GM21723 (cell line): ENCODE measurements around the gene C2CD2.

Experiments used
- ATAC-seq: cut with Tn5 transposase; IDR thresholded peaks from one replicate; pipeline ENCODE4 v1.9.1; 2021; ENCODE audit warnings: mild to moderate bottlenecking, moderate library complexity; ENCODE audit not compliant: unreplicated experiment

C2CD2 gene

DNA sequence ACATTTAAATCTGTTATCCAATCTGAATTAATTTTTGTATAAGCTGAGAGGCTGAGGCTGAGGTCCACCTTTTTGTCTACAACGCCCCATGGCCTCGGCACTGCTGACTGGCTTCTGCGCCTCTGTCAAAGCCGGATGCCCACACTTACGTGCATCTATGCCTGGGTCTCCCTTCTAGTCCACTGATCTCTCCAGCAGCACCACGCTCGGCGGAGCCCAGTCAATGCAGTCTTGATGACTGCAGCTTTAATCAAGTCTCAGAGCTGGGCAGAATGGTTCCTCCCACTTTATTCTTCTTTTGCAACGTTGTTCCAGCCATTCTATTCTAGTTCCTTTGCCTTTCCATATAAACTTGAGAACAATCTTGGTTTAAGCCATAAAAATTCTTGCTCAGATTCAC, 84.0 kb downstream of the C2CD2 start:
- no peak for ATAC-seq

DNA sequence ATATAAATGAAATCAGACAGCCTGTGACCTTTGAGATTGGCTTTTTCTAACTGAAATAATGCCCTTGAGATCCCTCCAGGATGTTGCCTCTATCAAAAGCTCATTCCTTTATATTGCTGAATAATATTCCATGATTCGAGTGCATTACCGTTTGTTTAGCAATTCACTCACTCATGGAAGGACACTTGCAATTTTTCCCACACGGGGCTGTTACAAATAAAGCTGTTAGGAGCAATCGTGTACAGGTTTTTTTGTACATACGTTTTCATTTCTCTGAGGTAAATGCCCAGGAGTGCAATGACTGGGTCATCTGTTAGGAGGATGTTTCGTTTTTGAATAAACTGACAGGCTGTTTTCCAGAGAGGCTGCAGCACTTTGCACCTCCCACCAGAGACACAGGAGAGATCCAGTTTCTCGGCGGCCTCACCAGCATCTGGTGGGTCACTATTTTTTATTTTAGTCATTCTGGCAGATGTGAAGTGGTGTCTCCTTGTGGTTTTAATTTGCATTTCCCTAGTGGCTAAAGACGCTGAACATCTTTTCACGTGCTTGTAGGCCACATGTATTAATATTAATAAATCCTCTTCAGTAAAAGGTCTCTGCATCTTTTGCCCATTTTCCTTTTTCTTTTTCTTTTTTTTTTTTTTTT, 85.6 kb downstream of the C2CD2 start:
- ATAC-seq, result peak; percentile 50

DNA sequence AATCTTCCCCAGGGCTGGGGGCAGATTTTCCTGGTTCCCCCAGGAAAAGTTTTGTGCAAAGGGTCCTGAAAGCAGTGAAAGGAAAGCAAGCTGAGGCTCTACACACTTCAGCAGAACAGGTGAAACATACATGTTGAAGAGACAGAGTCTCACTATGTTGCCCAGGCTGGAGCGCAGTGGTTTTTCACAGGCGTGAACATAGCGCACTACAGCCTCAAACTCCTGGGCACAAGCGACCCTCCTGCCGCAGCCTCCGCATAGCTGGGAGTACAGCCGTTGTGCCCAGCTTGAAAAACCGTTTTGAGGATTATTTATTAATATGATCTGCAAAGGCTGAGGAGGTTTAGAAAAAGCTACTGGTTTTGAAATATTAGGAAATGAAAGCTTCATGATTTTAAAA, 86.5 kb downstream of the C2CD2 start:
- ATAC-seq, result no peak

DNA sequence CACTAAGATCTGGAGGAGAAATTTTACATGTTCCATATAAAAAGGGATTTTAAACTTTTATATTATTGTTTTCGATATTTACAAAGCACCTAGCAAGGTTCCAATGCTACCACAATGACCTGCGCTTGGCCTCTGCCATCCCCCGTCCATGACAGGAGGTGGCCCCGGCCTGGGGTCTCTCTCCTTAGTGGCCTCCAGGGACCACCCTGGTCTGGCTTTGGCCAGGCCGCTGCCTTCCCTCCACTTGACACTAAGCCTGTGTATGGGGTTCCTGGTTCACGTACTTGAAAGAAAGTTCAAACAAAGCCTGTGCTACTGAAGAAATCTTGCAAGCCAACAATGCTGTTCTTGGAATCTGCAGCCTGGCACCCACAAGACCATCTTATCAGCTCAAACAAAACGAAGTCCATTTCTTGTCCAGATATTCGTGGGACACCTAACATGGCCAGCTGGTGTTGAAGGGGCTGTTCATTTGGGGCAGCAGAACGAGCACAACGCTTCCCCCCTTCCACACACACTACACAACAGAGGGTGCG, 87.5 kb downstream of the C2CD2 start:
- no peak for ATAC-seq

DNA sequence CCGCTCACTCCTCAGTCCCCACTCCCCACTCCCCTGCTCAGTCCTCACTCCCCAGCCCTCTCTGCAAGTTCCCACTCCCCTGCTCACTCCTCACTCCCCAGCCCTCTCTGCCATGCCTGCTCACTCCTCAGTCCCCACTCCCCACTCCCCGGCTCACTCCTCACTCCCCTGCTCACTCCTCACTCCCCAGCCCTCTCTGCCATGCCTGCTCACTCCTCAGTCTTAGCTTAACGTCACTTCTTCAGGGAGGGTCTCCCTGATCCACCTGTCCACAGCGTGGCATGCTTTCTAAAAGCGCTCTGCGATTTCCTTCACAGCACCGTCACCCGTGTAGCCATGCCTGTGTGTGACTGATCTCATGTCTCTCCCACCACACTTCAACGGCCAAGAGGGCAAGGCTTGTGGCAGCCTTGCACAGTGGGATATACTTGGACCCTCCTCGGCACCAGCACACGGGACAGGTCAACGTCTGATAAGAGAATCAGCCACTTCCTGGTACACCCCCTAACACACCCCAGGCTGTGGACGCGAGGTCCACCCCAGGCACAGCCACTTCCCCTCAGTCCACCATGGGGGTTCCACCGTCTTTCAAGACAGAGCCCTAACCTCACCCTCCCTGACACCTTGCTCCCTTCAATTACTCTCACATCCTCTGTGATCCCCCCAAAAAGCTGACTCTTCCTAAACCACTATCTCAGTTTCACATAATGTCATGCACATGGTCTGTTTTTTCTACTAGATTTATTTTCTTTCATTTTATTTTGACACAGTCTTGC, 88.6 kb downstream of the C2CD2 start:
- peak; percentile 71 for ATAC-seq

DNA sequence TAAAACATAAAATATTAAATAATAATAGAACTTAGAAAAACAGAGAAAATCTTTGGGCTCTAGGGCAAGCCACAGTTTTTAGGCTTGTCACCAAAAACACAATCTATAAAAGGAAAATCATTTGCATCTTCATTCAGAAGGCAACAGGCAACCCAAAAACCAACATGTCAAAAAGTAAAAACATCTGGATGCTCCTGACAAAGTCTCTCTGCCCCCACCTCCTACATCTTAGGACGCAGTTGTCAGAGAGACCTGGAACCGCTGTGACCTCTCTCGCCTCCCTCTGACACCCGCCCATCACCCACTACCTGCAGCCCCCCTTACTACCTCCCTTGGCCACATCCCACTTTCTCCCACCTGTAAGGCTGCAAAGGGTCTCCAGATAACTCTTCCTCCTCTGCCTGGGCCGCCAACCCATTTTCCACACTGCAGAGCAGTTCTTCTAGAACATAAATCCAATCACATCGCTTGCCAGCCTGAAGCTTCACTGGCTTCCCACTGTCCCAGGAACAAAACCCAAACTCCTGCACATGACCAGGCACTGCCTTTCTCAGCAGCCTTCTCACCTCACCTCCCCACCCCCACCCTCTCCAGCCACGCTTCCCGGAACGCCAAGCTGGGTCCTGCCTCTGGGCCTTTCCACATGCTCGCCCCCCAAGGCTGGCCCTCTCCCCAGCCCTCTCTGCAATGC, 89.4 kb downstream of the C2CD2 start:
- ATAC-seq, result no peak

DNA sequence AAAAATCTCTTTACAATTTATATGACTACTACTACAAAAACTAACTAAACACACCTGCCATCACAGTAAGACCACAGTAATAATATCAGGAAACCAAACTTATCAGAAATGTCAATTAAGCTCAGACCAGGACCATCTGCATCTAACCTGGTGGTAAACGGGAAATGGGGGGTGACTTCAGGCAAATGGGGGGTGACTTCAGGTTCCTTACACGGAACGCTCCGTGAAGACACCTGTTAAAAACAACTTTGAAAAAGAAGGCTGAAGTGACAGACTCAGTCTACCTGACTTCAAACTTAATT, 90.4 kb downstream of the C2CD2 start:
- ATAC-seq, result no peak

DNA sequence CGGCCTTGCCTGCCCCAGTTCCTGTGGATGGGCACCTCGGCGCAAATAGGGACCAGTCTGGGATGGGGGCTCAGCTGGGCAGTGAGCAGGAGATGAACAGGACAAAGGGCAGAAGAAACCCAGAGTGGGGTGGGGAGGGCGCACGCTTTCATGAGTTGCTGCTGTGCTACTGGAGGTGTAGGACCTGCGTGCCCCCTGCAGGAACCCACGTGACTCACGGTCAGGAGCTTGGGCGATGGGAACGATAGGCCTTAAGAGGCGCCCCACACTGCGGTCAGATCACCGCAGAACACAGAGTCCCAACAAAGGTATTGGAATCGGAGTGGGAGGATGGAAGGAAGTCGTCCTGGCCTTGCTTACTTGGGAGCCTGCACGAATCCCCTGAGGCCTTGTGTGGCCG, 91.8 kb downstream of the C2CD2 start:
- no peak for ATAC-seq

DNA sequence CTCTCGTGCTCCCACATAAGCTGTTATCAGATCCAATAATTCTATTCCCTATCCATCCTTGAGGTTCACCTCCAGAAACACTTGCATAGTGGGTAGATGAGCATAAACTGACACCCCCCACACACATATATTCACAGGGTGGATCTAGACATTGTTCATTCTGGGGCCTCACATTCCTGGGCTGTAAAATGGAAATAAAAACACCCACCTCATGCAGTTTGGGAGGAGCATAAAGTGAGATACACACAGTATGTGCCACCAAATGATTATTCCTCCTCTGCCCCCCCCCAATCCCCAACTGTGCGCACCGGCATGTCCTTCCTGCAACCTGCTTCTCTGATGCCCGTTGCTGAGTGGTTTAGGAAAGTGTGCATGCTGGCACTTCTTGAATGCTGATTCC, 92.6 kb downstream of the C2CD2 start:
- ATAC-seq, result no peak

DNA sequence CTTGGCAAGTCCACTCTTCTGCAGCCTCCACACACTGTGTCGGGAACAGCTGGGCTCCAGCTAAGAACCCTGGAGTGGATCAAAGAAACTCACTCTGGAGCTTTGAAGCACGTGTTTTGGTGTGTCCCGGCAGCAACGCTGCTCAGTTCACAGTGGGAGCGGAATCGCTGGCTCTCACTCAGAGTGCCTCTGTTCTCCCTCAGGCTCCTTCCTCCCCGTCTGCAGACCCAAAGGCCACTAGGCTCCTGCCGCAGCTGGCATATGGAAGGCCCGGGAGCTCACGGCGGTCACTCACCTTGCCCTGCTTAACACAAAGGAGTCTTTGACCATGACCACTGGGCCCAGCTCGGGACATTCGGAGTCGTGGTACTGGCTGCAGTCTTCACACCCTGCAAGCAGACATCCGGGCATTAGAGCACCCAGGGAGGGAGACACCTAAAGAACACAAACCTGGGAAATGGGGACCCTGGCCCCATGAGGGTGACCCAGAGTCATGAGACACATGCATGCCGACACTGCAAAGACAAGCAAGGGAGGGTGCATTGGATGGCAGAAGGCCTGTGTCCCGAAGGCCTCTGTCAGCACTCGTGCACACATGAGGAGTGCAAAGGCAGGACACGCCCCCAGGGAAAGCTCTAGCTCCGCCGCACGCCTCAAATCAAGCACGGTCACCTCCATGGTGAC, 94.4 kb downstream of the C2CD2 start:
- no peak for ATAC-seq

DNA sequence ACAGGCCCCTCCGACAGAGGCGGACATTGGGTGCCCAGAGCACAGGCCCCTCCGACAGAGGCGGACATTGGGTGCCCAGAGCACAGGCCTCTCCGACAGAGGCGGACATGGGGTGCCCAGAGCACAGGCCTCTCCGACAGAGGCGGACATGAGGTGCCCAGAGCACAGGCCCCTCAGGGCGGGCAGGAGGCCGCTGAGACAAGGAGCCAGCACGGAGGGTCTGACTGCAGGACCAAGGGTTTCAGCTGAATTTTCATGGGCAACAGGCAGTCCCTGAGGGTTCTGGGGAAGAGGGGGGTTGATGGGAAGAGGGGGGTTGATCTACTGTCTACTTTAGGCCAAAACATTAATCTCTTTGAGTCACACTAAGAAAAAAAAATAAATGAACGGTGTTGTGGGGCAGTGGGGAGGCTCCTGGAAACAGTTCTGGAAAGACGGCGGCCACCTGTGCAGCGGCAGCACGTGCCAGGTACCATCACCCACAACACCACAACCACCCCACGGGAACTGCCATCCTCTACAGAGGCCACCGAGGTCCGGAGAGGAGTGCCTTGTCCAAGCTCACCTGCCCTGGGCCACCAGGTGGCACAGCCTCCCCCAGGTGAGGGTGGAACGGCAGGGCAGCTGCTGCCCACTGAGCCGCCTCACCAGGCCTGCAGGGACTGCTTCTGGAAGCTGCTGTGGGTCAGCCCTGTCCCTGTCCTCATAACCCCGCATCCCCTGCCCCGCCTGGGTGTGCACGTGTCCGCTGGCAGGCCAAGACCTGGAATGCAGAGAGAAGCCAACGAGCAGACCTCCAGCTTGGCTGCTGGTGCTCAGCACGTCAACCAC, 95.1 kb downstream of the C2CD2 start:
- no peak for ATAC-seq

DNA sequence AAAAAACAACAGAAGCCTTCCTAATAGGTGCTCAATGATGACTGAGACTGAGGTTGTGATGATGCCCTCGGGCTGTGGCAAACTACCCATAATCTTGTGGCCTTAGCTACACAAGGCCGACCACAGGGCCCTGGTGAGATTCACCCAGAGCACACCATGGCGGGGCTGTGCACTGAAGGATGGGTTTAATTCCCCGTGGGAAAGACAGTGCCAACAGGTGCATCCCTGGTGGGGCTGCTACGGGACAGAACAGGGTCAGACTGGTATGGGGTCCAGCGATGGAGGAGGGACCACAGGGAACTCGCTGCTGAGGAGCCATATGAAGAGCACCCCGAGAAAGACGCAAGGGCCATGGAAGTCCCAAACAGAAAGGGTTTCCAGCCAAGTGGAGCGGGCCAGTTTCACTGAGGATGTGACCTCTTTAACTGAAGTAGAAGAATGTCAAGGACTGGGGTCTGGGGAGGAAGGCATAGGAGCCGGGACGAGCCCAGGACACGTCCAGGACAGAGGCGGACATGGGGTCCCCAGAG, 96.0 kb downstream of the C2CD2 start:
- ATAC-seq, result no peak

DNA sequence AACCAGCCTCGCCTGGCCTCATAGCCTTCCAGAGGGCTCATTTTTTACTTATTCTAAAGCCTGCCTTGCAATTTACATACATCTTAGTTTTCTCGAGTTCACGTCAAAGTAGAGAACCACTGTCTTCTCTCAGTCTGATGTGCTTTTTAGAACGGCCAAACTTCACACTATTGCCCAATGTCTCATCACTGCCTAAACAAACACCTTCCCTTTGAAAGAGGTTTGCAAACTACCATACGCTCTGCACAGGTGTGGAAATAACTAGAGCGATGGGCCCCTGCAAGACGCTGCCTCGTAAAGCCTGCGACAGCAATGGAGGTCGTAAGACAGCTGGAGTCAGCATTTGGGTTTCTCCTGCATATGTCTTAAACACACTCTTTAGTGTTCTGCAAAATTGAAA, 97.2 kb downstream of the C2CD2 start:
- ATAC-seq, result no peak

DNA sequence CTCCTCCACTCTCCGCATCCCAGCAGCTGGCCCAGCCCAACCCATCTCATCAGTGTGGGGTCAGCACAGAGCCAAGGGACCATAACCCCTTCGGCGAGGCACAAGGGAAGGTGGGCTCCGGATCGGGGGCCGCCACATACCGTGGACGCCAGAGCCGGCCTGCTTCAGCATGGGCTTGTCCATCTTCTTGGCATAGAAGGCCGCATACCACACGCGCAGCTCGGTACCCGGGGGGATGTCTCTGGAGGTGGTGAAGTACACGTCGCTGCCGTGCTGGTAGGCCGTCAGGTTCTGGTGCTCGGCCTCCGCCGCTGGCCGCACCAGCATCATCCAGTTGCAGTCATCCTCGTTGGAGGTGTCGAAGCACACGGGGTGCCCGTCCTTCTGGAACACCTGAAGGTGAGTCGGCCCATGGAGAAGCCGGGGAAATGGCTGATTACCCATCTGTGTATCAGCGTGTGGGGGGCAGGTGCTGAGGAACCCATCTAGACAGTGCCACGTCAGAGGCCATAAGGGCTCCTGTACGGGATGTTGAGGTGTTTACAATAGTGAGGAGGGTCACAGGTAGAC, 99.3 kb downstream of the C2CD2 start:
- no peak for ATAC-seq

DNA sequence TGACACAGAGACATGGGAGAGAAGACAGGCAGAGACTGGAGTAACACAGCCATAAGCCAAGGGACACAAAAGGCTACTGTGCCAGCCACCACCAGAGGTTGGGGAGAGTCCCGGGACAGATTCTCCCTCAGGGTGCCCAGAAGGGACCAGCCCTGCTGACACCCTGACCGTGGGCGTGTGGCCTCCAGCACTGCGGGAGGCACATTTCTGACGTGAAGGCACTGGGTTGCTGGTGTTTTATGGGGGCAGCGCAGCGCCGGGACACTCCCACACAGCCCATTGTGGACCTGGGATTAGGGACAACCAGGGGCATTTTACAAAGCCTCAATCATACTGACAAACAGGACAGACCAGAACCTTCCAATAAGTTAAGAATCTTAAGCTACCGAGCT, 100.9 kb downstream of the C2CD2 start:
- no peak for ATAC-seq

DNA sequence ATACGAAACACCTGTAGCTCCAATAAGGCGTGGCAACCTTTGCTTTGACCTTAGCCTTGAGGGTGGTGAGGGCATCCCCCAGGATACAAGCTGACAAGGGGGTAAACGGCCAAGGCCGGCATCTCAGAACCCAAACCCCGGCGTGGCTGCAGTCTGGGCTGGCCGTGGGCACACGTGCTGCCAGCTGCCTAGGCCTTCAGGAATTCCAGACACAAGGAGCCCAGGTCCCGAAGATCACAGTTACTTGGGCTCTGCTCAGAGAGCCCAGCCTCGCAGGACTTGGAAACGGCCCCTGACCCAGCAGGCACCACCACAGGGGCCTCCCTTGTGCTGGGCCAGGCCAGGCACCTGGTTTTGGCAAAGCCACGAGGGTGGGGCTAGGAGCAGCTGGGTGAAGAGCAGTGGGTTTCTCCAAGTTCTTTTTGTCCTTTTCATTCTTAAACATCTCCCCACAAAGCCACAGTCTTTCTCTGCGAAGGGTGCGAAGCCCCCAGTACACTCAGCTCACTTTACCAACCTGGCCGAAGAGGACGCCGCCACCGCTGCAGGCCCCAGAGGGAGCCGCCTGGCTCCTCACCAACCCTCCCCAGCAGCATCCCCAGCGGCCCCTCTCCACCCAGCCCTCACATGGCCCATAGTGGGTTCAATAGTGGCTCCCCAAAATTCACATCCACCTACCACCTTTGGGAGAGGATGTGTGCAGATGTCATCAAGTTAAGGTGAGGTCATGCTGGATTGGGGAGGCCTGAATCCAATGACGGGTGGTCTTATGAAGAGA, 101.5 kb downstream of the C2CD2 start:
- ATAC-seq, result no peak

DNA sequence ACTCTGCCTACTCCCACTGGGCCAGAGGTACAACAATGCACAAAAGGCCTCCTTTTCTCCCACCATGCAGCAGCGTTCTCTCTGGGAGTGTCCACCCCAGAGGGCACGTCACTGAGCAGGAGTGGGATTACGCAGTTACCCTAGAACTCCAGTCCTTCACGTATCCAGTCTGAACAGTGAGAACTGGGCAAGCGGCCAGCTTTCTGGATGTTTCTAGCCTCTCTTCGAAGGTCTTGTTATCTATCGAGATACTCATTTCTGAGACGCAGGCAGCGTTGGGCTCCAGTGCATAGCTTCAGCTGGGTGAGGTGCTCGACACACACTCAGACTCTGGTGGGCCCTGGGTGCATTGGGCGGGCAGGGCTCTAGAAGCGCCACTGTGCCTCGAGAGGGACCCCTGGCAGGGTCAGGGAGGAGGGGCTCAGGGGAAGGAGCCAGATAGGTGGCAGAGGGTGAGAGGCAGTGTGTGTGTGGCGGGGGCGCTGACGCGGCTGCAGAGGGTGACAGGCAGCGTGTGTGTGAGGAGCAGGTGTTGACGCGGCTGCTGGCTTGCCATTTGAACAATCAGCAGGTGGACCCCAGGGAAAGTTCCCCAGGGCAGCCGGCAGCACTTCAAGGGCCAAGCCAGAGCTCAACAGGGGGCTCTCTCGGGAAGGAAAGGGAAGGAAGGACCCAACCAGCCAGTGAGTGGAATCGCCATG, 102.6 kb downstream of the C2CD2 start:
- ATAC-seq, result no peak

DNA sequence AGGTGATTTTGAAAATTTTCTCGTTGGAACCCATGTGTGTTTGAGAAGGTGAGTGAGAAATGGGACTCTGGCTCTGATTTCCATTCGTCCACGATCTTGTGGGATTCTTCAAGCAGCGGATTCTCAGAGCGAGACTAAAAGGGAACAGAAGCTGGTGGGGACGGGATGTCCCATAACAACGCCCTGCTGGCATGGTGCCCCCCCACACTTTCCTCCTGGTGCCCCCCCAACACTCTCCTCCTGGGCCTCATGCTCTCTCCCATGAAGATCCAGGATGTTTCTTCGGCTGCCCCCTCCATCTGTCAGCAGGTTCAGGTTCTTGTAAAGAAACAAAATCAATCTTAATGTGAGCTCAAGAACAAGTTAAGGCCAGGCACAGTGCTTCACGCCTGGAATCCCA, 103.7 kb downstream of the C2CD2 start:
- no peak for ATAC-seq
